Astrocyte (in vitro differentiated cells and primary cell): ENCODE results near the gene C3orf52. TPM values are rescaled to one million over a fixed set of nuclear protein-coding genes. Genes with fewer than 3 reads are reported as not detected.
"Not testable (repeated sequence)": the region's sequence is repeated elsewhere in the genome, so short reads cannot be mapped to it uniquely, and the experiment has no call there.

Source experiments
- DNase-seq: peaks from one replicate; pipeline ENCODE4 v3.0.0-alpha.2; 2010; ENCODE audit warnings: low read depth
- FAIRE-seq: peaks from 2 replicates; lab custom pipeline; 2011; peaks lifted over from hg19 to GRCh38; lab: Jason Lieb, UNC
- H2AFZ ChIP-seq: 2 replicates; pipeline ENCODE4 v1.6.0; 2012; ENCODE audit warnings: low read depth, low read length, inconsistent platforms
- H3K27ac ChIP-seq: 2 replicates; pipeline ENCODE4 v1.5.1; 2011; ENCODE audit warnings: low read depth, low read length, inconsistent platforms
- H3K27me3 ChIP-seq: 2 replicates; pipeline ENCODE4 v1.6.0; 2011; ENCODE audit warnings: low read length, inconsistent platforms; ENCODE audit not compliant: insufficient read depth
- H3K36me3 ChIP-seq: 2 replicates; pipeline ENCODE4 v1.5.1; 2011; ENCODE audit warnings: low read length, inconsistent platforms; ENCODE audit not compliant: insufficient read depth
- H3K4me1 ChIP-seq: 2 replicates; pipeline ENCODE4 v1.5.1; 2011; ENCODE audit warnings: low read length, inconsistent platforms; ENCODE audit not compliant: insufficient read depth
- H3K4me2 ChIP-seq: 2 replicates; pipeline ENCODE4 v1.6.0; 2012; ENCODE audit warnings: low read length, inconsistent platforms
- H3K4me3 ChIP-seq: 2 replicates; pipeline ENCODE4 v1.5.1; 2011; ENCODE audit warnings: low read depth, mild to moderate bottlenecking, low read length, inconsistent platforms; ENCODE audit not compliant: insufficient read depth
- H3K79me2 ChIP-seq: 2 replicates; pipeline ENCODE4 v1.6.0; 2012; ENCODE audit warnings: mild to moderate bottlenecking, low read length, inconsistent platforms; ENCODE audit not compliant: insufficient read depth
- H3K9ac ChIP-seq: 2 replicates; pipeline ENCODE4 v1.6.0; 2012; ENCODE audit warnings: mild to moderate bottlenecking, low read length, inconsistent platforms
- H3K9me3 ChIP-seq: 2 replicates; pipeline ENCODE4 v1.5.1; 2012; ENCODE audit warnings: low read depth, mild to moderate bottlenecking, low read length, inconsistent platforms; ENCODE audit not compliant: insufficient read depth
- H4K20me1 ChIP-seq: 2 replicates; pipeline ENCODE4 v1.6.0; 2012; ENCODE audit warnings: low read length, inconsistent platforms; ENCODE audit not compliant: insufficient read depth
- H3K27ac Mint-ChIP-seq: one replicate; pipeline ENCODE4 v1.8.0; 2021; ENCODE audit warnings: mild to moderate bottlenecking, mixed read lengths; ENCODE audit not compliant: unreplicated experiment
- H3K27me3 Mint-ChIP-seq: one replicate; pipeline ENCODE4 v1.8.0; 2021; ENCODE audit warnings: low read depth, mixed read lengths; ENCODE audit not compliant: unreplicated experiment
- H3K36me3 Mint-ChIP-seq: one replicate; pipeline ENCODE4 v1.8.0; 2021; ENCODE audit warnings: low read depth, mixed read lengths; ENCODE audit not compliant: unreplicated experiment
- H3K4me1 Mint-ChIP-seq: one replicate; pipeline ENCODE4 v1.8.0; 2021; ENCODE audit warnings: low read depth, mixed read lengths; ENCODE audit not compliant: unreplicated experiment
- H3K4me3 Mint-ChIP-seq: one replicate; pipeline ENCODE4 v1.8.0; 2021; ENCODE audit warnings: mild to moderate bottlenecking, moderate library complexity, mixed read lengths; ENCODE audit not compliant: unreplicated experiment
- H3K9me3 Mint-ChIP-seq: one replicate; pipeline ENCODE4 v1.8.0; 2021; ENCODE audit warnings: mild to moderate bottlenecking, mixed read lengths; ENCODE audit not compliant: unreplicated experiment
- EZH2 ChIP-seq: IDR thresholded peaks from 2 replicates; pipeline ENCODE4 v1.6.1; 2012; ENCODE audit warnings: mild to moderate bottlenecking, low read length, inconsistent platforms; ENCODE audit not compliant: insufficient read depth
- total RNA-seq: library from RNA; stranded (reverse); gene quantifications from 2 replicates; pipeline ENCODE4 v1.2.1, GENCODE V29; 2021
- TF ChIP-seq, protein P1 (sequence below): IDR thresholded peaks from 2 replicates; pipeline ENCODE4 v1.5.1; 2011; ENCODE audit warnings: low read depth, mild to moderate bottlenecking, inconsistent platforms, low read length, moderate library complexity; ENCODE audit not compliant: insufficient read depth

C3orf52 gene
- total RNA-seq, 1 donor from 2014 or later, result 21.9 TPM

DNA sequence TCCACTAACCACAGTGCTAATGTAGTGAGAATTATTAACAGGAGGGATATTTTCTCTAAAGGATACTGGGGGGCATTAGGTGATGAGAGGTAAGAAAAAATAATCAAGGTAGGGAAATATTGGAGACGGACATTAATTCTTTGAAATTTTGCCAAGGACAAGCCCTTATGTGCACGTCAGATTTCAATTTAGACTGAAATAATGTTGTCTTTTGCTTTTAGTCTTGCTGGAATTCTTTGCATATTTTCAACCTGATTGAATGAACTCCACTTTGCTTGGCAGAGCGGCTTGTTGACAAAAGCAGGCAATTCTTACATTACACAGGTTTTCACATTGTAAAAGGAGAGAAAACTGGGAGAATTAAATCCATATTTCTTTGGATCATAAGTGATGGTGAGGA, 25.0 kb upstream of the C3orf52 start:
- no peaks in the 10 kb centered on the region for H3K79me2 ChIP-seq
- Mint-ChIP-seq H3K4me3 (peak overlapping the region; percentile 12), H3K9me3 (no peaks in the 10 kb centered on the region), H3K27ac (peak overlapping the region; percentile 70), H3K4me1 (peaks cover 16% of the 10 kb centered on the region), H3K36me3 (no peaks in the 10 kb centered on the region), H3K27me3 (no peaks in the 10 kb centered on the region)
- peak overlapping the region; percentile 38 for H3K9ac ChIP-seq
- FAIRE-seq, result peak; percentile 81
- H3K27ac ChIP-seq, result peak overlapping the region; percentile 46
- no peak overlapping the region for H3K4me3 ChIP-seq
- no peaks in the 10 kb centered on the region for H3K36me3 ChIP-seq
- no peak for TF ChIP-seq EZH2
- TF ChIP-seq, protein P1, sequence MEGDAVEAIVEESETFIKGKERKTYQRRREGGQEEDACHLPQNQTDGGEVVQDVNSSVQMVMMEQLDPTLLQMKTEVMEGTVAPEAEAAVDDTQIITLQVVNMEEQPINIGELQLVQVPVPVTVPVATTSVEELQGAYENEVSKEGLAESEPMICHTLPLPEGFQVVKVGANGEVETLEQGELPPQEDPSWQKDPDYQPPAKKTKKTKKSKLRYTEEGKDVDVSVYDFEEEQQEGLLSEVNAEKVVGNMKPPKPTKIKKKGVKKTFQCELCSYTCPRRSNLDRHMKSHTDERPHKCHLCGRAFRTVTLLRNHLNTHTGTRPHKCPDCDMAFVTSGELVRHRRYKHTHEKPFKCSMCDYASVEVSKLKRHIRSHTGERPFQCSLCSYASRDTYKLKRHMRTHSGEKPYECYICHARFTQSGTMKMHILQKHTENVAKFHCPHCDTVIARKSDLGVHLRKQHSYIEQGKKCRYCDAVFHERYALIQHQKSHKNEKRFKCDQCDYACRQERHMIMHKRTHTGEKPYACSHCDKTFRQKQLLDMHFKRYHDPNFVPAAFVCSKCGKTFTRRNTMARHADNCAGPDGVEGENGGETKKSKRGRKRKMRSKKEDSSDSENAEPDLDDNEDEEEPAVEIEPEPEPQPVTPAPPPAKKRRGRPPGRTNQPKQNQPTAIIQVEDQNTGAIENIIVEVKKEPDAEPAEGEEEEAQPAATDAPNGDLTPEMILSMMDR, result no peak
- no peaks in the 10 kb centered on the region for H4K20me1 ChIP-seq
- H2AFZ ChIP-seq, result peak overlapping the region; percentile 50
- H3K4me2 ChIP-seq, result peak overlapping the region; percentile 51
- H3K27me3 ChIP-seq, result no peaks in the 10 kb centered on the region
- no peaks in the 10 kb centered on the region for H3K9me3 ChIP-seq
- peak; percentile 75 for DNase-seq
- peaks cover 17% of the 10 kb centered on the region for H3K4me1 ChIP-seq

GRCh38 chr3:112072387-112073060, 13.7 kb upstream of the C3orf52 start:
- H3K4me3 ChIP-seq, H3K36me3 ChIP-seq, H3K27me3 Mint-ChIP-seq, H3K4me3 Mint-ChIP-seq, DNase-seq, H3K4me2 ChIP-seq, H2AFZ ChIP-seq, H3K27me3 ChIP-seq, H3K79me2 ChIP-seq, H3K27ac Mint-ChIP-seq, H3K36me3 Mint-ChIP-seq, FAIRE-seq, H4K20me1 ChIP-seq, H3K9ac ChIP-seq, H3K9me3 ChIP-seq, H3K27ac ChIP-seq: not testable (repeated sequence)
- H3K4me1 Mint-ChIP-seq, result peaks cover 17% of the 10 kb centered on the region
- peaks cover 21% of the 10 kb centered on the region for H3K4me1 ChIP-seq
- peaks cover 11% of the 10 kb centered on the region for H3K9me3 Mint-ChIP-seq

DNA sequence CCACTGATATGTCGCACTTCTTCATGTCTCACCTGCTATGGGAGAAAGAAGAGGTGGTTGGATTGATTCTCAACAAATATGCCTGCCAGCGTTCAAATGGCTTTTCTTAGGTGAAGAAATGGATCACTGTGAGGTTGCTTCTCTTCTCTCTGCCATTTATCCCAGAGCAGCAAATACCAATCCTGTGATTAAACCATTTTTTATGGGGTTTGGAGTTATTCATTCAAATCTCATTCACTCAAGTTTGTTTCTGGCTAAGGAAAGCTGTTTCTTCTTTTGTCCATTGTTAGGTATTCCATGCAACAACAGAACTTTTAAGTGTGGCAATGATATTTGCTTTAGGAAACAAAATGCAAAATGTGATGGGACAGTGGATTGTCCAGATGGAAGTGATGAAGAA, 12.2 kb upstream of the C3orf52 start:
- H3K9me3 Mint-ChIP-seq, result peaks cover 5% of the 10 kb centered on the region
- H3K27ac Mint-ChIP-seq, result peak overlapping the region; percentile 97
- H3K4me1 Mint-ChIP-seq, result peaks cover 17% of the 10 kb centered on the region
- peak overlapping the region; percentile 51 for H3K4me2 ChIP-seq
- H3K4me3 Mint-ChIP-seq, result no peak overlapping the region
- peaks cover 21% of the 10 kb centered on the region for H3K4me1 ChIP-seq
- DNase-seq (peak; percentile 42), FAIRE-seq (no peak)
- H3K27me3 Mint-ChIP-seq, result no peaks in the 10 kb centered on the region
- no peak overlapping the region for H2AFZ ChIP-seq
- H3K9ac ChIP-seq, result peak overlapping the region; percentile 23
- no peaks in the 10 kb centered on the region for H4K20me1 ChIP-seq
- no peaks in the 10 kb centered on the region for H3K36me3 Mint-ChIP-seq
- no peak overlapping the region for H3K4me3 ChIP-seq
- no peaks in the 10 kb centered on the region for H3K79me2 ChIP-seq
- no peaks in the 10 kb centered on the region for H3K9me3 ChIP-seq
- H3K27me3 ChIP-seq, result no peaks in the 10 kb centered on the region
- H3K27ac ChIP-seq, result peak overlapping the region; percentile 84
- no peaks in the 10 kb centered on the region for H3K36me3 ChIP-seq
- TF ChIP-seq, protein P1, result no peak
- no peak for TF ChIP-seq EZH2
